SKM-1 treated with dmso at 0.1 percent for 144 hours (cell line): ENCODE data around the gene C12orf76.

ENCODE experiments used
- DNase-seq: peaks from one replicate; lab custom pipeline; 2025; ENCODE audit not compliant: unreplicated experiment; lab: John Stamatoyannopoulos, UW

C12orf76 gene

DNA sequence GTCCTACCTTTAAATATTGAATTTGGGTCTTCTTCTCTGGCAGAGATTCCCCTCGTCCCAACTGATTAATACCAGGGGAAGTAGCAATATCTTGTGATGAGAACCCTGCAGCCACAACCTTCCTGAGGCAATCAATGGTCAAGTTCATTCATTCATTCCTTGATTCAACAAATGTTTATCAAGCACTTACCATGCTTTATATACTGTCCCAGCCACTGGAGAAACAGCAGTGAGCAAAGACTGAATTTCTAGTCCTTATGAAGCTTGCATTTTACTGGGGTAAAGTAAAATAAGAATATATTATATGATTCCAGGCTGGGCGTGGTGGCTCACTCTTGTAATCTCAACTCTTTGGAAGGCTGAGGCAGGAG, 51.9 kb downstream of the C12orf76 start:
- DNase-seq: no peak

DNA sequence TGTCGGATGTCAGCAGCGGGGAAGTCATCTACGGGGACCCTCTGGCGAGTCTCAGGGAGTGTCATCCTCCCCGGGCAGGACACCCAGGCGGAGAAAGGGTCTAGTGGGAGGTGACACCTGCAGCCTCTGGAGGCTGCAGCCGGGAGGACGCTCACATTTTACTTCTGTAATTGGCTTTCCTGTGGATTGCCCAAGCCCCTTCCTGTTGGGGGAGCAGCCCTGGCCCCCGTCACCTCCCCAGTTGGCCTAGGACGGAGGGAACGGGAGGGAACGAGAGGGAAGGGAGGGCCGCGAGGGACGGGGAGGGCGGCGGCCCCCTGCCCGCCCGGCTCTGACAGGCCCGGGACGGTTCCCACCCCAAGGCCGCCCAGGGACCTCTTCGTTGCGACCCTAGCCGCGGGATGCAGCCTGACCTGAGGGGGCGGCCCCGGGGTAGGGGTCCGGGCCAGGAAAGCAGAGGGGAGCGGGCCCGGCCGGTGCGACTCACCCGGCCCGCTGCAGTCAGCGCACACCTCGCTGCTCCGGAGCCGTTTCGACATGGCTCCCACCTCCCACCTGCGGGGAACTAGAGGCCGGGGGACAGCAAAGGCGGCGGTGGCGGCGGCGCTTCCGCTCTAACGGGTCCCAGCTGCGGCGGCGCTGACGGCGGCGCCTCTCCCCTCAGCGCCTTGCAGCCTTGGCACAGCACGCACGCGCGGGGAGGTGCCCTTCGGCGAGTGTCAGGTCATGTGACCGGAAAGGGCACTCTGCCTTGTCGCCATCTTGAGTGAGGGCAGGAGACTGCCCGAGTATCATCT, 52.4 kb downstream of the C12orf76 start, which contains the start of gene GIT2:
TSS of gene GIT2 (minus strand) at position 683 of the 797 bp plus-strand sequence. CDS start at position 539, 144 bp downstream.
- DNase-seq: peak; percentile 72

DNA sequence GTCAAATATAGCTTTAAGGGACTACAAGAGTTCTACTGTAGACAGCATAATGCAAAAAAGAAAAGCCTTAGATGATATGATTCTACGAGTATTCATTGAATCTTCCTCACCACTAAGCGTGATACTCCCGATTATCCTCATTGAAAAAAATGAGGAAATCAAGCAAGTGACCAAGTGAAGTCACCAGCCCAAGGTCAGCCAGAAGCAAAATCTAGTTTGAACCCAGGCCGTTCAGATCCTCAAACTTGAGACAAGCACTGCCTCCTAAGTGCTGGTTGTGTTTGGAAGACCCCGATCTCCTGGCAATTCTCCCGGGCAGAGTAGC, 53.0 kb downstream of the C12orf76 start:
- DNase-seq: no peak

DNA sequence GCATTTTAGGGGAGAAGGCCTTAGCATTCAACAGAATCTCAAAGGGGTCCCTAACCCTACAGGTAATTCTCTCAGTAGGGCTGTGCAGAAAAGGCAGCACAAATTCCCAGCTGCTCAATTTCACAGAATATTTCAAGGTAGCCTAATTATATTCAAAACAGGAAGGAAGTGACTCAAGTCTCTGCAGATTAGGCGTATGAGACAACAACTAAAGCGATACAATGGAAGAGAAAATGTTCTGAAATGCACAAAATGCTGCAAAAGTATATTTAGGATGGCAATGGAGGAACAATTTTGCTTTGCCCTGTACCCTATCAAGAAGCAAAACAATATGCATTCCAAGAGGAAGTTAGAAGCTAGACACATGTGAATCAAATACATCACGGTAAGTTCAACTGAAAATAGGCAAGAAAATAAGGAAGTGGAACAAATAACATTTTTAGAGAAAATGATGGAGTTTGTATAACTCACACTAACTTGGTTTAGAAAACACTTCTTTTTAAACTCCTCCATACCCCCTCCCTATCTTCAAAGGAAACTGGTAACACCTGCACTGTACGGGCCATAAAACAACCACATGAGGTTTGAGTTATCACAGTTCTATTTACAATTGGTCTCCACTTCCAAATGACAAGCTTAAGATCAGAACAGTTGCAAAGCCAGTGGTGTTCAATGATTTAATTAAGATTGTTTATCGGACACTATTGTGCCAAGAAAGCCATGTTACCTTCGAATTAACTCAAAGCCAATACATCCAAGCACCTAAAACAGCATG, 53.7 kb downstream of the C12orf76 start:
- peak; percentile 18 for DNase-seq

DNA sequence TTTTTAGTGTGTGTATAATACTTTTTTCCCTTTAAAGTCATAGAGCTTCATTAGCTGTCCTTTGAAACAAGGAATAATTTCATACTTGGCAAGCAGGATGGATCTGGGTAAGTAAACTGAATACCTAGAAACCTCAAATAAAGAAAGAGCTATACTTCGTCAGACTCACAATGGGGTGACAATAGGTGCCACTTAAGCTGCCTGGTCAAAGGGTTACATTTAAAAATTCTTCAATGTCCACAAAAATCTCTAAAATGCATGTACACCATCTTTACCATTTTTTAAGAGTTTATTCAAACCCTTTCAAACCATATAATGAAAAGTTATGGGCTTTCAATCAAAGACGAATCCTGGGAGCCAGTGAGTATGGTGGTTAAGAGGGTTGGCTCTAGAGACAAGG, 55.2 kb downstream of the C12orf76 start:
- no peak for DNase-seq

DNA sequence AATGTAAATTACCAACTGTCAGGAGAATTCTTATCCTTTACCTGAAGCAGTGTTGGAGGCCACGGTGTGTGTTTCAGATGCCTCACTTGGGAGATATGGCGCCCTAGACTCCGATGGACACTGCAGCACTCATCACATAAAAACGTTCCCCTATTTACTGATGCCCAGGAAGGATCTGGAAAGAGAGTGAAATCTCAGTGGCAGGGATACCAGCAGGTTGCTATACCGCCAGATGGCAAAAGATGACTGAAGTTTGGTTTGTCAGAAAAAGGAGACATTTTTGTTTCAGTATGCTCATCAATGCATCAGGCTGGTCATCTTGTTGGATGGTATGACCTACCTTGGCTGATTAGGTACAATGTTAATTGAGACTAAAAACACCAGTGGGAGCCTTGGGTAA, 56.7 kb downstream of the C12orf76 start:
- DNase-seq: no peak
